ENCODE results near the gene ZZZ3. TPM values are rescaled to one million over a fixed set of nuclear protein-coding genes. Genes with fewer than 3 reads are reported as not detected.
A peak's percentile ranks its signal among the peaks of the same experiment; 100 is the strongest.

Gene ZZZ3
- total RNA-seq, 2 experiments from 2014 or later, result 36.9 to 38.5 TPM

DNA sequence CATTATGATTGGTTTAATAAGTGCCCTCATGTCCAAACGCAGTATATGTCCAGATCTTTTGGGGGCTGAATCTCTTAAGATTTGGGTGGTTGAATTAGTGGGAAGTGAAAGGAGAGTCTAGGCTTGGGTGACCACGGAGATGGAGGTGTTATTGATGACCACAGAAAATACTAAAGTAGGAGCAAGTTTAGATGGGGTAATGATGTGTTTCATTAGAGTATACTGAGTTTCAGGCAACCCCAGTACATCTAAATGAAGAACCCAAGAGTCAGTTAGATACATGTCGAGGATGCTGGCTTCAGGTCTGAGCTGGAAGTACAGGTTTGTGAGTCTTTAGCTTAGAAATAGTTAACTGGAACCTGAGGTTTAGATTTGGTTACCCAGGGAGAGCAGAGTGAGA is 6.5 kb upstream of the ZZZ3 start:
- ChIA-PET POLR2A (no interaction called here), CTCF (no interaction called here)
- no peak for ATAC-seq (ENCODE audit: poor library complexity)
- Mint-ChIP-seq H3K36me3 (ENCODE audit: low read depth) (peaks cover 22% of the 10 kb centered on the region), H3K27ac (no peak overlapping the region), H3K27me3 (no peaks in the 10 kb centered on the region), H3K4me3 (no peak overlapping the region), H3K9me3 (no peaks in the 10 kb centered on the region), H3K4me1 (ENCODE audit: low read depth) (peaks cover 3% of the 10 kb centered on the region)
- intact Hi-C loops (cut with DNase I, micrococcal nuclease), result loop anchor here (2.0 to 10.0 kb wide), 9 partner anchors 66 to 1904 kb away; partner anchors contain the start of genes FUBP1 (in 1 of the 2), MIGA1 (in 1 of the 2), RABGGTB (in 1 of the 2) and ST6GALNAC3 (in 1 of the 2)
- Histone ChIP-seq H3K9me3 (ENCODE audit: control insufficient read depth in 1 of 2, insufficient read depth in 1 of 2, low read length in 2 of 2) (no peaks in the 10 kb centered on the region), H3K27ac (ENCODE audit: low read depth in 1 of 2, low read length in 2 of 2) (no peak overlapping the region), H3K27me3 (ENCODE audit: control insufficient read depth in 1 of 2, insufficient read depth in 2 of 2, low read length in 2 of 2) (no peaks in the 10 kb centered on the region), H3K36me3 (ENCODE audit: insufficient read depth, low read length) (peaks cover 5% of the 10 kb centered on the region), H3K4me1 (ENCODE audit: insufficient read depth, low read length) (peaks cover under 1% of the 10 kb centered on the region), H3K4me3 (ENCODE audit: low read length) (no peak overlapping the region)
- no peak for DNase-seq
- TF ChIP-seq, protein P1, sequence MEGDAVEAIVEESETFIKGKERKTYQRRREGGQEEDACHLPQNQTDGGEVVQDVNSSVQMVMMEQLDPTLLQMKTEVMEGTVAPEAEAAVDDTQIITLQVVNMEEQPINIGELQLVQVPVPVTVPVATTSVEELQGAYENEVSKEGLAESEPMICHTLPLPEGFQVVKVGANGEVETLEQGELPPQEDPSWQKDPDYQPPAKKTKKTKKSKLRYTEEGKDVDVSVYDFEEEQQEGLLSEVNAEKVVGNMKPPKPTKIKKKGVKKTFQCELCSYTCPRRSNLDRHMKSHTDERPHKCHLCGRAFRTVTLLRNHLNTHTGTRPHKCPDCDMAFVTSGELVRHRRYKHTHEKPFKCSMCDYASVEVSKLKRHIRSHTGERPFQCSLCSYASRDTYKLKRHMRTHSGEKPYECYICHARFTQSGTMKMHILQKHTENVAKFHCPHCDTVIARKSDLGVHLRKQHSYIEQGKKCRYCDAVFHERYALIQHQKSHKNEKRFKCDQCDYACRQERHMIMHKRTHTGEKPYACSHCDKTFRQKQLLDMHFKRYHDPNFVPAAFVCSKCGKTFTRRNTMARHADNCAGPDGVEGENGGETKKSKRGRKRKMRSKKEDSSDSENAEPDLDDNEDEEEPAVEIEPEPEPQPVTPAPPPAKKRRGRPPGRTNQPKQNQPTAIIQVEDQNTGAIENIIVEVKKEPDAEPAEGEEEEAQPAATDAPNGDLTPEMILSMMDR (IDR thresholded peaks at IDR 0.05), result no peak

DNA sequence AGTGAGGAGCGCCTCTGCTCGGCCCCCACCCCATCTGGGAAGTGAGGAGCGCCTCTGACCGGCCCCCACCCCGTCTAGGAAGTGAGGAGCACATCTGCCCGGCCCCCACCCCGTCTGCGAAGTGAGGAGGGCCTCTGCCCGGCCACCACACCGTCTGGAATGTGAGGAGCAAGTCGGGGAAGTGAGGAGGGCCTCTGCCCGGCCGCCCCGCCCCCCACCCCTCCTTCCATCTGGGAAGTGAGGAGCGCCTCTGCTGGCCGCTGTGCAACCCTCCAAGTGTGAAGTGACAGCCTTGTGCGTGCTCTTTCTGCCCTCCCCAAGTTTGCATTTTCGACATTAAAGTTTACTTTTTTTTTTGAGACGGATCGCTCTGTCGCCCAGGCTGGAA is 5.1 kb upstream of the ZZZ3 start:
- Histone ChIP-seq H3K27ac (ENCODE audit: low read depth in 1 of 2, low read length in 2 of 2) (no peak overlapping the region), H3K27me3 (ENCODE audit: control insufficient read depth in 1 of 2, insufficient read depth in 2 of 2, low read length in 2 of 2) (no peaks in the 10 kb centered on the region), H3K9me3 (ENCODE audit: control insufficient read depth in 1 of 2, insufficient read depth in 1 of 2, low read length in 2 of 2) (no peaks in the 10 kb centered on the region), H3K4me3 (ENCODE audit: low read length) (peak overlapping the region; percentile 14), H3K4me1 (ENCODE audit: insufficient read depth, low read length) (peaks cover 6% of the 10 kb centered on the region), H3K36me3 (ENCODE audit: insufficient read depth, low read length) (peaks cover 3% of the 10 kb centered on the region)
- ChIA-PET POLR2A (no interaction called here), CTCF (no interaction called here)
- Mint-ChIP-seq H3K4me1 (ENCODE audit: low read depth) (peaks cover 14% of the 10 kb centered on the region), H3K27ac (no peak overlapping the region), H3K27me3 (no peaks in the 10 kb centered on the region), H3K36me3 (ENCODE audit: low read depth) (peaks cover 24% of the 10 kb centered on the region), H3K4me3 (peak overlapping the region; percentile 74), H3K9me3 (no peaks in the 10 kb centered on the region)
- intact Hi-C loops (cut with DNase I, micrococcal nuclease), result loop anchor here (5.0 to 10.0 kb wide), 8 partner anchors 67 to 1903 kb away; partner anchors contain the start of genes FUBP1 (in 1 of the 2), MIGA1 (in 1 of the 2), RABGGTB (in 1 of the 2) and ST6GALNAC3 (in 1 of the 2)
- DNase-seq, result peak in 5 of 14 experiments; percentile 13 to 46 (median 30)
- TF ChIP-seq, protein P1 (IDR thresholded peaks at IDR 0.05), result no peak
- no peak for ATAC-seq (ENCODE audit: poor library complexity)

DNA sequence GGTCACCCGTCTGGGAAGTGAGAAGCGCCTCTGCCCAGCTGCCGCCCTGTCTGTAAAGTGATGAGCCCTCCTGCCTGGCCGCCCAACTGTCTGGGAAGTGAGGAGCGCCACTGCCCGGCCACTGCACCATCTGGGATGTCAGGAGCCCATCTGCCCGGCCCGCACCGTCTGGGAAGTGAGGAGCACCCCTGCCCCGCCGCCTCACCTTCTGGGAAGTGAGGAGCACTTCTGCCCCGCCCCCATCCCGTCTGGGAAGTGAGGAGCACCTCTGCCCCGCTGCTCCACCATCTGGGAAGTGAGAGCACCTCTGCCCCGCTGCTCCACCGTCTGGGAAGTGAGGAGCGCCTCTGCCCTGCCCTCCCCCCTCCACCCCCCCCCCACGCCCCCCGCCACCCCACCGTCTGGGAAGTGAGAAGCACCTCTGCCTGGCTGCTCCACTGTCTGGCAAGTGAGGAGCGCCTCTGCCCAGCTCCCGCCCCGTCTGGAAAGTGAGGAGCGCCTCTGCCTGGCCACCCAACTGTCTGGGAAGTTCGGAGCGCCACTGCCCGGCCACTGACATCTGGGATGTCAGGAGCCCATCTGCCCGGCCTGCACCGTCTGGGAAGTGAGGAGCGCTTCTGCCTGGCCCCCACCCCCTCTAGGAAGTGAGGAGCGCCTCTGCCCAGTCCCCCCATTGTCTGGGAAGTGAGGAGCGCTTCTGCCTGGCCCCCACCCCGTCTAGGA is 4.5 kb upstream of the ZZZ3 start:
- no peak for ATAC-seq (ENCODE audit: poor library complexity)
- Histone ChIP-seq H3K4me3 (ENCODE audit: low read length) (no peak overlapping the region), H3K27me3 (ENCODE audit: control insufficient read depth in 1 of 2, insufficient read depth in 2 of 2, low read length in 2 of 2) (no peaks in the 10 kb centered on the region), H3K9me3 (ENCODE audit: control insufficient read depth in 1 of 2, insufficient read depth in 1 of 2, low read length in 2 of 2) (no peaks in the 10 kb centered on the region), H3K27ac (ENCODE audit: low read depth in 1 of 2, low read length in 2 of 2) (no peak overlapping the region), H3K36me3 (ENCODE audit: insufficient read depth, low read length) (peaks cover 3% of the 10 kb centered on the region), H3K4me1 (ENCODE audit: insufficient read depth, low read length) (peaks cover 6% of the 10 kb centered on the region)
- no peak overlapping the region for H3K4me3 Mint-ChIP-seq
- H3K27ac Mint-ChIP-seq, result no peak overlapping the region
- DNase-seq, result peak in 2 of 14 experiments; percentile 6 to 32
- peaks cover 25% of the 10 kb centered on the region for H3K36me3 Mint-ChIP-seq (ENCODE audit: low read depth)
- TF ChIP-seq, protein P1 (IDR thresholded peaks at IDR 0.05), result no peak
- ChIA-PET POLR2A (no interaction called here), CTCF (no interaction called here)
- intact Hi-C loops (cut with DNase I, micrococcal nuclease), result loop anchor here (5.0 to 10.0 kb wide), 8 partner anchors 68 to 1902 kb away; partner anchors contain the start of genes FUBP1 (in 1 of the 2), MIGA1 (in 1 of the 2), RABGGTB (in 1 of the 2) and ST6GALNAC3 (in 1 of the 2)
- H3K4me1 Mint-ChIP-seq (ENCODE audit: low read depth), result peaks cover 20% of the 10 kb centered on the region
- H3K9me3 Mint-ChIP-seq, result no peaks in the 10 kb centered on the region
- no peaks in the 10 kb centered on the region for H3K27me3 Mint-ChIP-seq

Measured in CD4-positive, alpha-beta T cell (primary cell).